Stimulated activated CD4-positive, alpha-beta T cell treated with anti-CD3 and anti-CD28 coated beads, Interleukin-2, amount 100 ng/mL, for 48 hours (primary cell): Measurements from ENCODE around the gene CD93.

ENCODE experiments used
- DNase-seq, 2 donors: peaks; one replicate each; pipeline ENCODE4 v3.0.0-alpha.2; 2020

CD93 gene

DNA sequence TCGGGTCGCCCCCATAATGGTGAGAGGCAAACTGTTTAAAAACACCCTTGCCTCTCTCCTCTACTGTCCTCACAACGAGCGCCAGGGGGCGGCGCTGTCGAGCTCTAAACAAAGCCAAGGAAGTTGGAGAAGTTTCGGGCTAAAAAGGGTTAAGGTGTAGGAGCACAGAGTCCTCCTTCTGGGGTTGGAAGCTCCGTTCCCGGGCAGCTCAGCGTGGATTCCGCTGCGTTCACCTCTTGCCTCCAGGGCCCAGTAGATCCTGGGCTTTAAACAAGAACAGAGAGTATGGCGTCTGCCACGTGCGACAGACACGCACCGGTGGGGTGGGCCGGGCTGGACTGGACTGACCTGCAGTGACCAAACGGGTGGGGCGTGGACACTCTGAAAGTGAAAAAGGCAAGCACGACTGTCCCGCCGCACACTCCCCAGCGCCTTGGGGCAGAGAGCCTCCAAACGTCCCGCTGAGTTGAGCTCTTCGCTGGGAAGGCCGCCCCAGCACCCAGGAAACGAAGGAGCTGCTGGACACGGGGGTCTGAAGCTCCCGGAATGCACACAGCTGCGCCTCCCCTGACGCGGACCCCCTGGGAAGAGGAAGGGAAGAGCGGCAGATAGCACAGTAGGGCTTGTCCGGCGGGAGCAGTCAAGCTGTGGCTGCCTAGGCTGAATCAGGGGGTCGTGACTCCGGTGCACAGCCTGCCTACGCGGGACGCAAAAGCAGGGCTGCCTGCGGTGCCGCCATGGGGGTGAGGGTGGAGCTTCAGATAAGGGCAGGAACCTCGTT is 35.1 kb downstream of the CD93 start:
- DNase-seq: peak; percentile 25 to 45

DNA sequence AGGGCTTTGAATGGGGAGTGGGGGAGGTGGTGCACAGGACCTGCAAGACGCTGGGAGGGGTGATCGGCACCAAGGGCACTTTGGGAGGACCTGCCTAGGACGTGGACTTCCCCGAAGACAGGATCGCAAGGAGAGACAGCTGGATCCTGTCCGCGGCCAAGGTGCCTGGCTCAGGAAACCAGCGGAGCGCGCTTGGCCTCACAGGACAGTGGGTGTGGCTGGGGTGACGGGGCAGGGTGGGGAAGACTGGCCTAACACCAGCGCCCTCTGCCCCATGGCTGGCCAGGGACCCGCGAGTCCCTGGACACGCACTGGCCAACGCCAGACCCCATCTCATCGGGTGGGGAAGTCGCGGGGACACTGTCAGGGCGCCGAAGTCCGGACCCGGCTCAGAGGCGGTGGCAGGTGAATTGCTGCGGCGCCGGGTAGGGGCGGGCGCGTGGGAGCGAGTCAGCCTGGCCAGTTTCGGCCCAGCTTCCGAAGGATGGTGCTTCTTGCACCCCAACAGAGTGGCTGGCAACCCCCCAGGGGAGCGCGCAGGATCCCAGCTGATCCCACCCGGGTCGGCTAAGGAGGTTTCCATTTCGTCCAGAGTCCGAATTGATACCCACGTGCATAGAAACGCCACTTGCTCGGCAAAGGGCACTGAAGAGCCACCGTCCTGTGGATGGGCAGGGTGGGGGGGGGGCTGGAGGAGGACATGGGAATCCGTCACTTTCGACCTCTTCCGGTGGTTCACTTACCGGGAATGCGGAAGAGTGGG is 35.9 kb downstream of the CD93 start:
- no peak for DNase-seq

DNA sequence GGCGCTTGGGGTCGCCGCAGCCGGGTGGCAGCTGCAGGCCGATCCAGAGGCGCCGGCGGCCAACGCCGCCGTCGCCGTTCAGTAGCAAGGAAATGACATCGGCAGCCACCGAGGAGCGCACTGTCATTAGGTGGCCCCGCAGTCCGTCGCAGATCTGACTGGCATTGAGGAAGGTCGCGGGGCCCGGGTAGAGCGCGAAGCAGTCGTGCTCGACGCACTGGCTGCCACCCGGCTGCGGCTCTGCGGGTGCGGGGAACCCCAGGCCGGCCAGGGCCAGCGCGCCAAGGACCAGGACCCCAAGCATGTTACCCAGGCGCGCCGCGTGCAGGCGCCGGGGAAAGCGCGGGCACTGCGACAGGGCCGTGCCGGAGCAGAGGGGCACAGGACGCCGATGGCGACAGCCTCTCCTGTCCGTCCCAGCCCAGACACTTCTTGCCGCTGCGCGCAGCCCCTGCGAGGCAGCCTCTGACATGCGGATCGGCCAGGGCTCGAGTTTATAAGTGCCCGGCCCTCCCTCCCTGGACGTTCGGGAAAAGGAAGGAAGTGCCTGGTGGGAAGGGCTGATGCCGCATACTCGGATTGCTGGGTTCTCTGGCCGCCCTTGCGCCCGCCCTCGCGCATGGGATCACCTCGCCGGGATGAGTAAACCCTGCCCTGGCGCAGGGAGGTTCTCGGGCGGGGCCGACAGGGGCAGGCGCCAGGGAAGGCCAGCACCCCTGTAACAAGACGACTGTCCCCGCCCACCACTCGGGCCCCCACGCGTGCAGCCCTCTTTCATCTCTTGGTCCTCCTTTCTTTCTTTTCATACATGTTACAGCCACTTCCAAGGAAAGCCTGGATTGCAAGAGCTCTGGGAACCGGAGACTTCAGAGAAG is 36.7 kb downstream of the CD93 start, which contains the start of gene THBD:
THBD (minus strand) TSS at position 472 of the 875 bp plus-strand sequence; CDS start at position 304, 168 bp downstream.
- DNase-seq: no peak

DNA sequence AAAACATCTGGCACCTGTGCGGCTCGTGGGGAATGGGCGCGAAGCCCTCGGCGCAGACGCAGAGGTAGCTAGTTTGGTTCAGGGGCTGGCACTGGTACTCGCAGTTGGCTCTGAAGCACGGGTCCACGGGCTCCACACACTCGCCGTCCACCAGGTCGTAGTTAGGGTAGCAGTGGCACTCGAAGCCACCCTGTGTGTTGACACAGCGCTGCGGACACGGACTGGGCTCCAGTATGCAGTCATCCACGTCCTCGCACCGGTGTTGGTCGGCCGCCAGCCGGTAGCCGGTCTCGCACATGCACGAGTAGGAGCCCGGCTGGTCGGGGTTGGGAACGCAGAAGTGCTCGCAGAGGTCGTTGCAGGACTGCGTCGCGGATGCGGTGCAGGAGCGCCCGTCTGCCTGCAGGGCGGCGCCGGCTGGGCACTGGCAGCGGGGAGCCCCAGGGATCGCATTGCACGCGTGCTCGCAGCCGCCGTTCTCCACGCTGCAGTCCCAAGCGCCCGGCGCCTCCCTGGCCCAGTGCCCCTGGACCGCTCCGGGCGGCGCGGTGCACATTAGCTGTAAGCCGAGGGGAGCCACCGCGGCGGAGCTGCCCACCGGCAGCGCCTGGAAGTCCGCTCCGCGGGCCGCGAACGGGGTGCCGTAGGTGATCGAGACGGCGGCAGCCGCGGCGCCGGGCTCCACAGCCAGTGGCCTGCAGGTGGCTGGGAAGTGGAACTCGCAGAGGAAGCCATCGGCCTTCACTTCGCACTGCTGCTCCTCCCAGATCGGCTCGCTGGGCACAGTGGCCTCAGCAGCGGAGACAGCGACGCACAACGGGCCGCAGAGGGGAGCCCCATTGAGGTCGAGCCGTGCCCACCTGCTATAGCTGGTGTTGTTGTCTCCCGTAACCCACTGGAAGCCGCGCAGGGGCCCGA is 37.6 kb downstream of the CD93 start:
- peak in 1 of 2 donors; percentile 37 for DNase-seq

DNA sequence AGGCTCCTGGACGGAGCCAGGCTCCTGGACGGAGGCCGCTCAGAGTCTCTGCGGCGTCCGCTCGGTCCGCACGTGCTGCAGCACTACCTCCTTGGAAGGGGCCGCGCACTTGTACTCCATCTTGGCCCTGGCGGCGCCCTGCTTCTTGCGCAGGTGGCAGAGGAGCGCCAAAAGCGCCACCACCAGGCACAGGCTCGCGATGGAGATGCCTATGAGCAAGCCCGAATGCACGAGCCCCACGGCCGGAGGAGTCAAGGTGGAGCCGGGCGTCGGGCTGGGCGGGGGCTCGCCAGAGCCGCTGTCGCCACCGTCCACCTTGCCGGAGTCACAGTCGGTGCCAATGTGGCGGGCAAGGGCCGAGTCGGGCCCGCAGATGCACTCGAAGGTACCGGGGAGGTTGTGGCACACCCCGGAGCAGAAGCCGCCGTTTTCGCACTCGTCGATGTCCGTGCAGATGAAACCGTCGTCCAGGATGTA is 38.3 kb downstream of the CD93 start:
- no peak for DNase-seq

DNA sequence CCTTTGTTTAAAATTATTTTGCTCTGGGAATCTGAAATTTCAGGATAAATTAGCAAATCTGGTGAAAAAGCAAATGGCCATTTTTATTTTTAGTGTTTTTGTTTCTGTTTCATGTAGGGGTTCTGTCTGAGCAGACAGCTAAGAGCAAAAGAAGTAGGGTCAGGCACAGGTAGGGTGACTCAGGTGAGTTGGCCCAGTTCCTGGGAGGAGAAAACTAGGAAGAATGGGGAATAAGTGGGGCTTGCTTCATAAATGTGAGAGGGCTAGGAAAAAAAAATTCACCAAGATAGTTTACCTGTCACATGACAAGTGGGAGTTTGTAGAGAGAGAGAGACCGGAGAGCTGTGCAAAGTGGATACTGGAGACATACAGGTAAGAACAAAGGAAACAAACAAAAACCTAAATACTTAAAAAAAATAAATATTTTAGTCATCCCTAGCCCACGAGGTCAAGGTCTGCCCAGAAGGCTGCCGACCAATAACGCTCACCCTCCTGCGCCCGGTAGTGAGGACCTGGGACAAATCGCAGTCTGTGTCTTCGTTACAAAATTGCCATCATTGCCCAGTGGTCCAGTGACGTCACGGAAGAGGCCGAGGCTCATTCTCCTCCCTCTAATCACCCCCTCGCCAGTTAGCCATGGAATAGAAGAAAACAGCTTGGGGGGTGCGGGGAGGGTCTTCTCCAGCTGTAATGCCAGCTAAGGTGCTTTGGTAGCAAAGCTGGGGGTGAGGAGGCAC is 39.0 kb downstream of the CD93 start:
- DNase-seq: no peak

DNA sequence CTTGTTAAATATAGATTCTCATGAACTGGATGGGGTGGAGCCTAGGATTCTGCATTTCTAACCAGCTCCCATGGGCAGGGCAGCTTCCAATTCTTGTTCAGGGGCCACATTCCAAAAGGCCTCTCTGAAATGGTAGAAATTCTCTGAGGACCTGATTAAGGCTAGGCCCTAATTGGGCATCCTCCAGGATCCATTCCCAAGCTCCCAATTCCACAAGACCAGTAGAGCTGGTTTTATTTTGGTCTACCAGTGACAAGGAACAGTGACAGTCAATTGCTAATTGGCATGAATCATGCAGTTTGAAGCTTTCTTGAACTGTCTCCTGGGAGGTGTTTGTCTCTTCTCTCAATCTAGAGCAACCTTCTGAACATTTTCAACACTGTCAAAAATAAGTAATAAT is 39.7 kb downstream of the CD93 start:
- DNase-seq: no peak

DNA sequence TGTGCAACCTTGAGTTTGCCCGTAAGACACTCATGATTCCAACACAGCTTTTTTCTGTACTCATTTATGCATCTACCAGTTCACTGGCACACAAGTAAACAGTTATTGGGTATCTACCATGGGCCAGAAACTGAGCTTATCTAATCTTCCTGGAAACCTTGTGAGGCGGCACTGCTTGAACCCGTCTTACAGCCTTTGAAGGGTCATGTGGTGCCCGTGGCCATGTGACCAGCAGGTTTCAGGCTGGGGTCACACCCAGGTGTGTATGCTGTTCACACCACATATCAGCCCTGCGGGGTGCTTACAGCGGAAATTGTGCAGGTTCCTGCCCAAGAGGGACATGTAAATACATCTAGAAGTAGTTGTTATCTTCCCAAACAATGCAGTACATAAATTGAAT is 42.7 kb downstream of the CD93 start:
- DNase-seq: no peak

DNA sequence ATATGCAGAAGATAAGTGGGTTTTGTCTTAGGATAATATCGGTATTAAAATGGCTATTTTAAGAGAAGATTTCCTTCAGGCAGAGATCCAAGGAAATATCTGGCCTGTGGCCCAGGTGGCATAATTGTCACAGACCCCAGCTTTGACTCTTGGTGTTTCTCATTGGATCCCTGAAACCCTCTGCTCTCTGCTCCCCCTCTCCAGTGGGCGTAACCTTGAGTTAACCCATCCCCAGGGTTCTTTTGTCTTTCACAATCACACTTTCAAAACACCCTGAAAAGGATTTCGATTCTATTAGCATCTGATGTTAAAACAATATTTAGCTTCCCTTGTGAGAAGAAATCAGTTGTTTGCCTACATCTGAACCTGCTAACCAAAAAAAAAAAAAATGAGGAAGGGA is 43.9 kb downstream of the CD93 start:
- DNase-seq: no peak

DNA sequence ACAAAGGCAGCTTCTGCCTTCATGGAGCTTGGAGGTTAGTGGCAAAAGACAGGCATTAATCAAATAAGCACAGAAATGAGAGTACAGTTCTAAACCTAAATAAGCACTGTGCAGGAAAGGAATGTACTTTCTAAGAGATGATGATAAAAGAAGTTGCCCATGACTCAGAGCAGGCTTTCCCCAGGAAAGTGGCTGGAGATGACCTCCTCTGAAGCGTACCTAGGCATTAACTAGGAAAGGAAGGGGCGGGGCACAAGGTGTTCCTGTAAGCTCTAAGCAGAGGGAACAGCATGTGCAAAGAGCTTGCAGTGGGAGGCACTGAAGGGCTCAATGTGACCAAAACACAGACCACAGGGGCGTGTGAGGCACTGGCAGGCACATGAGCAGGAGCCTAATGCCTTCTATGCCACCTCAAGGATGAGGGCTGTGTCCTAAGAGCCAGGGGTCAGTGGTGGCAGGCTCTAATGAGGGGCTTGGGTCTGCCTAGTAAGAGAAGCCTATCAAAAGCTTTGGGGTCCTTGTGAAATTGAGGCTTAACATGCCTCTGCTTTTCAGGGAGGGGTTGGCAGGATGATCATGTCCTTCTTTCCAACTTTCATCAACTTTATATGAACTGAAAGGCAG is 46.1 kb downstream of the CD93 start:
- DNase-seq: no peak

DNA sequence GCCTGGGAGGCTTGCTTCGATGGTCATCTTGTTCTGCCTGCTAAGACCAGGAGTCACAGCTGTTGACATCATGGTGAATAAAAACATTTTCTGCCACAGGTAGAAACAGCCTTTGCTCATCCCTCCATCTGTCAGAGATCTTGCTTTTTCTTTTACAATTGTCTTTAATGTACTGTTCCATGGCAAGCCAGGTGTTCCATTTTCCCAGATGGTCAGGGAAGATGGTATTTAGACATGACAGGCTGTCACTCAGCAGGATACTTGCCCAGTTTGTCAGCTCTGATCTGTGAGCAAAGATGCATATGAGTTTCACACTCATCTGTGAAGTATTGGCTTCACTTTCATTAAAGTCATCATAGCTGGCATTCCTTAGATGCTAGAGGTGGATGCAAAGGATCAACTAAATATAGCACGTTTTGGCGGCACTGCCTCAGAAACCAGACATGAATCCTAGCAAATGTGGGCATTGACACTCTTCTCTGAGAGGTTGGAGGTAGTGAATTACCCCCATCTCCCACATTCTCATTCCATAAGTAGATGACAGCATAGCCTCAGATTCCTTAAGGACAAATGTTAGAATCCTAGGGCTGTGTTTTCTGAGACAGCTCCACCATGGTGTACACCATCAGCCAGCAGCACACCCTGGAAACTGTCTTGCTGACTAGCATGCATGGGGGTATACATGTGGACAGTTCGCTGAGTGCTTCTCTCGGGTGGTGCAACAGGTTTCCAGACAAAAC is 46.8 kb downstream of the CD93 start:
- no peak for DNase-seq

DNA sequence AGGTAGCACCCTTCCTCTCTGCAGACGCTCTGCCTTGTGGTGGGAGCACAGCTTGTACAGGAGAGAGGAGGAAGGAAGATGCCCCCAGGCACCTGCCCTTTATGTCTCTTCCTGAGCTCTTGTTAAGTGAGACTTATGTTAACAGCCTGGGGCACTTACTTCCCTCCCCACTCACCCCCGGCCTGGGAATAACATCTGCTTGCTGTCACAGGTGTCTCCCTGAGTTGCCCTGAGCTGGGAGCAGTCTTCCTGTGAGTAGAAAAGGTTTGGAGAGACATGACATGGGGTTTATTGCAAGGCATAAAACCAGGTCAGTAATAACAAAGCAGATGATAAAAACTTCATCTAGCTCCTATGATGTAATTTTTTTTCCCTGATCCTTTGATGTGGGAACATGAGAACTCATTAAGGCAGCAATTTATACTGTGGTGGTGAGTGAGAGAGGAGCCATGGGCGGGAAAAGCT is 49.1 kb downstream of the CD93 start:
- DNase-seq: no peak

DNA sequence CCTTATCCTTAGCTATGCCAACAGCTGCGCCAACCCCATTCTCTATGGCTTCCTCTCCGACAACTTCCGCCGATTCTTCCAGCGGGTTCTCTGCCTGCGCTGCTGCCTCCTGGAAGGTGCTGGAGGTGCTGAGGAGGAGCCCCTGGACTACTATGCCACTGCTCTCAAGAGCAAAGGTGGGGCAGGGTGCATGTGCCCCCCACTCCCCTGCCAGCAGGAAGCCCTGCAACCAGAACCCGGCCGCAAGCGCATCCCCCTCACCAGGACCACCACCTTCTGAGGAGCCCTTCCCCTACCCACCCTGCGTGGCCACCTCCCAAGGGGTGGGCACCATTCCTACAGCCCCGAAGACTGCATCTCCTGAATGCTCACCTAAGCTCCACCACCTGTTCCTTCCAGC is 49.8 kb downstream of the CD93 start:
- no peak for DNase-seq

DNA sequence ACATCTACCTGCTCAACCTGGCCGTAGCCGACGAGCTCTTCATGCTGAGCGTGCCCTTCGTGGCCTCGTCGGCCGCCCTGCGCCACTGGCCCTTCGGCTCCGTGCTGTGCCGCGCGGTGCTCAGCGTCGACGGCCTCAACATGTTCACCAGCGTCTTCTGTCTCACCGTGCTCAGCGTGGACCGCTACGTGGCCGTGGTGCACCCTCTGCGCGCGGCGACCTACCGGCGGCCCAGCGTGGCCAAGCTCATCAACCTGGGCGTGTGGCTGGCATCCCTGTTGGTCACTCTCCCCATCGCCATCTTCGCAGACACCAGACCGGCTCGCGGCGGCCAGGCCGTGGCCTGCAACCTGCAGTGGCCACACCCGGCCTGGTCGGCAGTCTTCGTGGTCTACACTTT is 50.4 kb downstream of the CD93 start:
- DNase-seq: no peak

DNA sequence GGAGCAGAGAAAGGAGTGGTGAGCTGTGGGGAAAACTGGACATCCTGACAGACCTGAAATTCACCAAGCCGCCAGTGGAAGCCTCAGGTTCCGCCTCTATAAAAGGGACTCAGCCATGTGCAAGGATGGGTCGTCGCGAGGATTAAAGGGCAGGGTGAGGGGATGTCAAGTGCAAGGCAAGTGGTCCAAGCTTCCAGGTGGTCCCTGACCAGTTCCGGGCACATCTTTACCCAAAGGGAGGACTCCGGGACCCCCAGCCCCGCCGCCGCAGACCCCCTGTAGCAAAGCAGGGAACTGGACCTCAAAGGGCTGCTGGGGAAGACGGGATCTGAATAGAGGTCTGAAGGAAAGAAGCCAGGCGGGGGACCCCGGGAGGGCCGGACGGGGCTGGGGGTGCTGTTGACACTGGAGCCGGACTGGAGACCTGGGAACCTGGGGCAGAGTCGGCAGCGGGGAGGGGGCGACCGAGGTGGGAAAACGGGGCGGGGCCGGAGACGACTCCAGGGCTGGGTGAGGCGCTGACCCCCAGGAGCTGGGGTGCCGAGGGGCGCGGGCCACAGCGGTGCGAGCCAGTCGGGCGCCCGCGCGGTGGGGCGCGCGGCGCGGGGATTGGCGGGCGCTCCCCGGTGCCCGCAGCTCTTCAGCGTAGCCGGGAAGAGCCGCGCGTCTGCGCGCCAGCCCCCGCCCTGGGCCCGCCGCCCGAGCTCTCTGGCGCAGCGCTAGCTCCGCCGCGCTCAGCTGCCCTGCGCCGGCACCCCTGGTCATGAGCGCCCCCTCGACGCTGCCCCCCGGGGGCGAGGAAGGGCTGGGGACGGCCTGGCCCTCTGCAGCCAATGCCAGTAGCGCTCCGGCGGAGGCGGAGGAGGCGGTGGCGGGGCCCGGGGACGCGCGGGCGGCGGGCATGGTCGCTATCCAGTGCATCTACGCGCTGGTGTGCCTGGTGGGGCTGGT is 51.1 kb downstream of the CD93 start, which contains the start of gene SSTR4:
SSTR4 (plus strand) TSS at position 592 of the 951 bp plus-strand sequence; CDS start at position 764, 172 bp downstream.
- no peak for DNase-seq

DNA sequence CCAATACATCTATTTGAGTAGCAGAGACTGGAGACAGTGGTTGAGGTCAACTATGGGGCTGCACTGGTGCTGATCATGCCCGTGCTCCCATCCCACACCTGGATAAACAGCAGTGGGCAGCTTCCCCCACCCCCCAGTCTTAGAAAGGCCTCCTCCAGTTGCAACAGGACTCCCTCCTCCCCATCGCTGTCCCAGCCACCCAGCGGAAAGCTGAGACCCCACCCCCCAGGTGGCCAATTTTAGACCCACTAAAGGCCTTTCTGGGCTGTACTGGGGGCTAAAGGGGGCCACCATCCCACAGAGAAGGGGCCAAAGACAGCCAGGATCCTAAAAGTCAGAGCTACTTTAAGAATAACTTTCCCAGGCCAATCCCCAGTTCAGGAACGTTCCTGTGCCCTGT is 52.2 kb downstream of the CD93 start:
- no peak for DNase-seq

DNA sequence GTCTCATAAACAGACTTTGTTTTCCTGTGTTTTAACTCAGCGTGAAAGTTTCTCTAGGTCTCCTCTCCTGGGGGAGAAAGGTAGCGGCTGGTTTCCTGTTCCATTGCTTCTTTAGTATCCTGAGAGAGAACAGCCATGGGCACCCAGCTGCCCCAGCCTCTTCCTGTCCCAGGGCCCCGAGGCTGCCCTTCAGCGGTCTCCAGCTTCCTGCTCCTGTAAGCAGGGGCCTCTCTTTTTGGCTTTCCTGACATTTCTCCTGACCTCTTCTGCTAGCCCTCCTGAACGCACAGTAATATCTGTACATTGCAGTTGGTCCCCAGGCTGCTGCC is 53.4 kb downstream of the CD93 start:
- no peak for DNase-seq

DNA sequence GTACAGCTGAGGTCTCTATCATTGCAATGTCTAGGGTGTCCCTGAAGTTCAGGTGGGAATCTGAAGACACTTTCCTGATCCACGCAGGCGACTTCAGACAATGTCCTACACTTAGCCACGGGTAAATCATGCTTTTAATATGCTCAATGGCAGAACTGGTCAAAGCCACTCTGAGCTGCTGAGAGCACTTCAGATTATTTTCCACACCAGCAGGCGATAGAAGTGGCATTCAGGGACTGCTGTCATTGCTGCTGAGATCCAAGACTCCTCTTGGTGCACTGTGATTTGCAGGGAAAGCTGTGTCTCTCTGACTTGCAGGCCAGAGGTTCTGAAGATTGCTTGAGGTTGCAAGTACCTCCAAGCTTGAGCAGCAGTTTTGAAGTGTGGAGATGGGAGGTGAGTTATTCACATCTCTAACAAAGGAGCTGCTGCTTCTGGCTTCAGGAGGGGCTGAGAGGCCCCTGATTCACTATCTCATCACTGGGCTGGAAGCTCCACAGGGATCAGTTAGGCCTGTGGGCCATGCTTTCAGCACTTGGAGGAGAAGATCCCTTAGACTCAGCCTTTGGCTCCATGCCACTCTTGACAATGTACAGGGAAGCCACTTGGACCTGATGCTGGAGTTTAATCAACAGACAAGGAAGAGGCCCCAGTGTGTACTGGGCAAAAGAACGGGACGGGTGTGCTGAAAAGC is 53.9 kb downstream of the CD93 start:
- DNase-seq: no peak
